Measurements from ENCODE around the gene GTF2A1.

- TF ChIP-seq CTCF (IDR thresholded peaks at IDR 0.05) = no peak
- TF ChIP-seq POLR2A (IDR thresholded peaks at IDR 0.05) = no peak
Measured at GRCh38 chr14:81219759-81220579, 790 bp downstream of the GTF2A1 start.
